Measurements from ENCODE around the gene CAMTA2. TPM values are rescaled to one million over a fixed set of nuclear protein-coding genes. Genes with fewer than 3 reads are reported as not detected.

Gene CAMTA2
- total RNA-seq: 7.1 and 13.0 TPM in 2 replicates

GRCh38 chr17:4986951-4987766, at the start of gene CAMTA2:
Gene CAMTA2, minus strand, starts transcription at chr17:4987675. Its CDS starts 1,453 bp downstream, at chr17:4986222.

GRCh38 chr17:5035315-5035714, 47.8 kb upstream of the CAMTA2 start, which contains the start of gene SLC52A1:
Gene SLC52A1, minus strand, starts transcription at chr17:5035426. Its CDS starts 820 bp downstream, at chr17:5034606.

GRCh38 chr17:4997302-4998026, 10.0 kb upstream of the CAMTA2 start, which contains the start of the genes INCA1 and KIF1C:
Gene INCA1, minus strand, starts transcription at chr17:4997522. Its CDS starts 3,085 bp downstream, at chr17:4994437.
Gene KIF1C, plus strand, starts transcription at chr17:4997950. Its CDS starts 2,297 bp downstream, at chr17:5000247.

GRCh38 chr17:4967539-4968485, 19.7 kb downstream of the CAMTA2 start, which contains the start of gene SPAG7:
Gene SPAG7, minus strand, starts transcription at chr17:4967817. Its CDS starts 13 bp downstream, at chr17:4967804.

GRCh38 chr17:4950746-4951204, 36.7 kb downstream of the CAMTA2 start, which contains the start of gene ENO3:
Gene ENO3, plus strand, starts transcription at chr17:4951119. Its CDS starts 711 bp downstream, at chr17:4951830.

GRCh38 chr17:4948166-4948930, 39.1 kb downstream of the CAMTA2 start, which contains the start of gene PFN1:
Gene PFN1, minus strand, starts transcription at chr17:4948530. Its CDS starts 136 bp downstream, at chr17:4948394.

GRCh38 chr17:4939796-4940554, 47.5 kb downstream of the CAMTA2 start, which contains the start of the genes RNF167 and SLC25A11:
Gene RNF167, plus strand, starts transcription at chr17:4940268. Its CDS starts 642 bp downstream, at chr17:4940910.
Gene SLC25A11, minus strand, starts transcription at chr17:4940046. Its CDS starts 136 bp downstream, at chr17:4939910.

GRCh38 chr17:4931963-4932362, 55.5 kb downstream of the CAMTA2 start, which contains the start of gene GP1BA:
Gene GP1BA, plus strand, starts transcription at chr17:4932277. Its CDS starts 328 bp downstream, at chr17:4932605.

Other genes starting within 250 kb of the CAMTA2 start
- gene ZMYND15, start 247.8 kb downstream of the CAMTA2 start, total RNA-seq: not detected in 2 replicates
- 0.37 and 0.89 TPM in 2 replicates for gene CXCL16, start 247.7 kb downstream of the CAMTA2 start, total RNA-seq
- not detected in 2 replicates for gene TM4SF5, start 215.8 kb downstream of the CAMTA2 start, total RNA-seq
- gene VMO1, start 201.3 kb downstream of the CAMTA2 start, total RNA-seq: 1.5 TPM in 1 of 2 replicates, not detected in the other
- gene GLTPD2, start 198.7 kb downstream of the CAMTA2 start, total RNA-seq: not detected in 2 replicates
- 92.0 and 129 TPM in 2 replicates for gene PSMB6, start 191.5 kb downstream of the CAMTA2 start, total RNA-seq
- gene PLD2, start 180.5 kb downstream of the CAMTA2 start, total RNA-seq: 10.1 and 20.7 TPM in 2 replicates
- 30.9 and 68.0 TPM in 2 replicates for gene MINK1, start 154.3 kb downstream of the CAMTA2 start, total RNA-seq
- gene C17orf107, start 88.1 kb downstream of the CAMTA2 start, total RNA-seq: 6.8 and 7.8 TPM in 2 replicates
- 0.23 and 0.30 TPM in 2 replicates for gene CHRNE, start 84.6 kb downstream of the CAMTA2 start, total RNA-seq
- not detected in 2 replicates for gene GP1BA, start 55.4 kb downstream of the CAMTA2 start, total RNA-seq
- 54.8 and 63.0 TPM in 2 replicates for gene SLC25A11, start 47.6 kb downstream of the CAMTA2 start, total RNA-seq
- 16.9 and 20.9 TPM in 2 replicates for gene RNF167, start 47.4 kb downstream of the CAMTA2 start, total RNA-seq
- gene PFN1, start 39.1 kb downstream of the CAMTA2 start, total RNA-seq: 673 and 683 TPM in 2 replicates
- gene ENO3, start 36.6 kb downstream of the CAMTA2 start, total RNA-seq: 4.9 and 5.0 TPM in 2 replicates
- gene SPAG7, start 19.9 kb downstream of the CAMTA2 start, total RNA-seq: 45.8 and 52.9 TPM in 2 replicates
- gene INCA1, start 9.8 kb upstream of the CAMTA2 start, total RNA-seq: 0.18 TPM in 1 of 2 replicates, not detected in the other
- 43.9 and 82.4 TPM in 2 replicates for gene KIF1C, start 10.3 kb upstream of the CAMTA2 start, total RNA-seq
- gene SLC52A1, start 47.8 kb upstream of the CAMTA2 start, total RNA-seq: under 0.01 TPM in 1 of 2 replicates, not detected in the other
- 1.2 TPM in 2 replicates for gene ZFP3, start 90.8 kb upstream of the CAMTA2 start, total RNA-seq
- gene ZNF232, start 124.2 kb upstream of the CAMTA2 start, total RNA-seq: 4.1 and 5.3 TPM in 2 replicates
- gene USP6, start 128.4 kb upstream of the CAMTA2 start, total RNA-seq: under 0.01 and 0.05 TPM in 2 replicates
- 7.8 and 8.3 TPM in 2 replicates for gene ZNF594, start 204.2 kb upstream of the CAMTA2 start, total RNA-seq
- gene SCIMP, start 247.2 kb upstream of the CAMTA2 start, total RNA-seq: not detected in 2 replicates